HepG2 (cell line): ENCODE data around the gene SLC27A1. TPM values are rescaled to one million over a fixed set of nuclear protein-coding genes. Genes with fewer than 3 reads are reported as not detected.

ENCODE experiments used
- HNF1B ChIP-seq: sonication (generic); formaldehyde crosslinking; IDR thresholded peaks from 2 replicates; pipeline ENCODE4 v1.5.1; 2020; ENCODE audit warnings: mild to moderate bottlenecking, moderate library complexity, missing genetic modification reagents
- JUNB ChIP-seq: sonication (generic); formaldehyde crosslinking; IDR thresholded peaks from 2 replicates; pipeline ENCODE4 v1.8.0; 2022; ENCODE audit warnings: missing genetic modification reagents, mild to moderate bottlenecking, borderline replicate concordance
- KAT8 ChIP-seq: IDR thresholded peaks from 2 replicates; pipeline ENCODE4 v1.6.1; 2016; ENCODE audit warnings: missing genetic modification reagents, missing compliant biosample characterization
- KLF11 ChIP-seq: IDR thresholded peaks from 2 replicates; pipeline ENCODE4 v1.6.1; 2016; ENCODE audit warnings: missing compliant biosample characterization
- MAFG ChIP-seq: sonication (generic); formaldehyde crosslinking; IDR thresholded peaks from 2 replicates; pipeline ENCODE4 v1.5.1; 2020; ENCODE audit warnings: mild to moderate bottlenecking, missing genetic modification reagents
- RBFOX2 ChIP-seq: fragments of 200-400 bp; formaldehyde crosslinking; IDR thresholded peaks from 2 replicates; pipeline ENCODE4 v1.6.1; 2017; ENCODE audit warnings: low read depth, mild to moderate bottlenecking, low read length
- RBM22 ChIP-seq: fragments of 200-400 bp; formaldehyde crosslinking; optimal IDR thresholded peaks from 2 replicates; pipeline ENCODE3; 2017; ENCODE audit warnings: mild to moderate bottlenecking, low read length, moderate library complexity
- SOX6 ChIP-seq, 2 experiments: fragments of 450-650 bp in 1 of 2; sonication (generic) in 1 of 2; formaldehyde crosslinking in 1 of 2; IDR thresholded peaks; 2 replicates each; pipeline versions ENCODE4 v1.4.0 to v1.6.1; 2017 to 2020; ENCODE audit warnings: antibody characterized with exemption in 1 of 2, mild to moderate bottlenecking in 1 of 2, missing genetic modification reagents in 1 of 2
- TARDBP ChIP-seq: sonication (generic); formaldehyde crosslinking; IDR thresholded peaks from 2 replicates; pipeline ENCODE4 v1.8.0; 2022; ENCODE audit warnings: mild to moderate bottlenecking, missing genetic modification reagents
- ZHX1 ChIP-seq: sonication (generic); formaldehyde crosslinking; IDR thresholded peaks from 2 replicates; pipeline ENCODE4 v1.8.1; 2022; ENCODE audit warnings: low read depth, mild to moderate bottlenecking, missing genetic modification reagents
- ZHX2 ChIP-seq, 2 experiments: sonication (generic) in 1 of 2; formaldehyde crosslinking in 1 of 2; IDR thresholded peaks; 2 replicates each; pipeline versions ENCODE4 v1.6.1 to v1.9.0; 2014 to 2022; ENCODE audit warnings: antibody characterized with exemption in 1 of 2, borderline replicate concordance in 1 of 2, inconsistent platforms in 1 of 2, low read depth in 1 of 2, missing genetic modification reagents in 1 of 2
- ZNF18 ChIP-seq: sonication (generic); formaldehyde crosslinking; IDR thresholded peaks from 2 replicates; pipeline ENCODE4 v1.8.0; 2022; ENCODE audit warnings: mild to moderate bottlenecking, missing genetic modification reagents; ENCODE audit not compliant: insufficient replicate concordance
- ZNF557 ChIP-seq: sonication (generic); formaldehyde crosslinking; IDR thresholded peaks from 2 replicates; pipeline ENCODE4 v1.4.0; 2020; ENCODE audit warnings: missing genetic modification reagents
- ZNF615 ChIP-seq: sonication (generic); formaldehyde crosslinking; IDR thresholded peaks from 2 replicates; pipeline ENCODE4 v1.5.0; 2020; ENCODE audit warnings: mild to moderate bottlenecking, missing genetic modification reagents, borderline replicate concordance
- polyA plus RNA-seq, 8 experiments: library from polyadenylated mRNA; depleted of rRNA in 3 of 8; stranded (reverse) in 7 of 8; unstranded in 1 of 8; fragments of >200 nt; fragmentation: Illumina TruSeq in 4 of 8; extraction: Trizol in 4 of 8; gene quantifications; 2 replicates each; pipeline versions ENCODE4 v1.2.1 to v1.2.3, GENCODE V29; 2011 to 2016; ENCODE audit warnings: low read depth in 4 of 8, missing spikeins in 1 of 8, mixed read lengths in 1 of 8; ENCODE audit not compliant: insufficient read depth in 1 of 8
- total RNA-seq, 5 experiments: library from RNA; depleted of rRNA; stranded (reverse); fragments of >200 nt; fragmentation: Illumina TruSeq; extraction: Trizol; gene quantifications; 2 replicates each; pipeline ENCODE4 v1.2.3, GENCODE V29; 2016; ENCODE audit warnings: low read depth in 1 of 5

Gene SLC27A1
- total and polyA plus RNA-seq, 2 of the 13 experiments (the other 11 are each of a cell fraction or from before 2014, with no cell fraction given), result 4.1 to 8.8 TPM

- TF ChIP-seq ZNF615 (CRISPR knock-in tag), result no peak
- TF ChIP-seq KLF11 (CRISPR knock-in tag), result peak; percentile 69; the same call in 1 of the 2 replicates
- no peak for TF ChIP-seq RBM22
- TF ChIP-seq RBFOX2, result peak; percentile 99
- TF ChIP-seq ZNF557, result no peak
- TF ChIP-seq JUNB (CRISPR knock-in tag), result no peak
- no peak for TF ChIP-seq ZHX2 (IDR thresholded peaks at IDR 0.05; ENCODE audit: low read depth)
- no peak; the same call in 1 of the 2 replicates for TF ChIP-seq ZHX2 (CRISPR knock-in tag; IDR thresholded peaks at IDR 0.05; ENCODE audit: borderline replicate concordance)
- TF ChIP-seq TARDBP (CRISPR knock-in tag), result no peak; the same call in 1 of the 2 replicates
- no peak for TF ChIP-seq SOX6 (IDR thresholded peaks at IDR 0.05)
- peak; percentile 70 for TF ChIP-seq SOX6 (CRISPR knock-in tag; IDR thresholded peaks at IDR 0.05)
- 0 out of 2 replicates have a peak, but pooled peaks have one; percentile 84 for TF ChIP-seq HNF1B (CRISPR knock-in tag)
- TF ChIP-seq ZNF18 (CRISPR knock-in tag), result peak; percentile 55
- TF ChIP-seq ZHX1 (CRISPR knock-in tag), result peak; percentile 56; the same call in 1 of the 2 replicates
- TF ChIP-seq MAFG (CRISPR knock-in tag), result 0 out of 2 replicates have a peak, but pooled peaks have one; percentile 71
- peak; percentile 94 for TF ChIP-seq KAT8 (CRISPR knock-in tag)
Measured at GRCh38 chr19:17511724-17512573, 41.6 kb downstream of the SLC27A1 start (continued).
